ENCODE data around the gene TRAPPC2L. TPM values are rescaled to one million over a fixed set of nuclear protein-coding genes. Genes with fewer than 3 reads are reported as not detected.
"Not testable (repeated sequence)": the region's sequence is repeated elsewhere in the genome, so short reads cannot be mapped to it uniquely, and the experiment has no call there.

Gene TRAPPC2L
- total RNA-seq, 1 experiment from 2014 or later = 82.0 TPM

DNA sequence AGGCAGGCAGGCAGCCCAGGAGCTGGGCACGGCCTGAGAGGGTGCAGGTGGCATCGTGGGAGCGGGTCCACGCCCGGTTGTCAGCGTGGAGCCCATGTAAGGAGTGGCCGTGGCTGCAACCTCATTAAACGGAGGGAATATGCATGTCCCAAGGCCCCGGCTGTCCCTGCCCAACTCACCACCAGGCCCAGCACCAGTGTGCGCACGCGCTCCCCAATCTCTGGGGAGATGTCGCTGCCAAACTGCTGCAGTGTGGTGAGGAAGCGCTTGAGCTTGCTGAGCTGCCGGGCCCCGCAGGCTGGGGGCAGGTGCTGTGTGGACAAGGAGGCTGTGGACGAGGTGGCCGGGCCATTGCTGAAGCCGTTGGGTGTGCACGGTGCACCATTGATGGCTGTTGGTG, 35.1 kb downstream of the TRAPPC2L start (continued):
- TF ChIP-seq AFF4 (CRISPR knock-in tag; IDR thresholded peaks at IDR 0.05; ENCODE audit: borderline replicate concordance) (no peak), PRRX2 (CRISPR knock-in tag; IDR thresholded peaks at IDR 0.05) (no peak), FOXJ3 (CRISPR knock-in tag; IDR thresholded peaks at IDR 0.05; ENCODE audit: borderline replicate concordance) (no peak), ZNF671 (CRISPR knock-in tag; IDR thresholded peaks at IDR 0.05) (no peak)

DNA sequence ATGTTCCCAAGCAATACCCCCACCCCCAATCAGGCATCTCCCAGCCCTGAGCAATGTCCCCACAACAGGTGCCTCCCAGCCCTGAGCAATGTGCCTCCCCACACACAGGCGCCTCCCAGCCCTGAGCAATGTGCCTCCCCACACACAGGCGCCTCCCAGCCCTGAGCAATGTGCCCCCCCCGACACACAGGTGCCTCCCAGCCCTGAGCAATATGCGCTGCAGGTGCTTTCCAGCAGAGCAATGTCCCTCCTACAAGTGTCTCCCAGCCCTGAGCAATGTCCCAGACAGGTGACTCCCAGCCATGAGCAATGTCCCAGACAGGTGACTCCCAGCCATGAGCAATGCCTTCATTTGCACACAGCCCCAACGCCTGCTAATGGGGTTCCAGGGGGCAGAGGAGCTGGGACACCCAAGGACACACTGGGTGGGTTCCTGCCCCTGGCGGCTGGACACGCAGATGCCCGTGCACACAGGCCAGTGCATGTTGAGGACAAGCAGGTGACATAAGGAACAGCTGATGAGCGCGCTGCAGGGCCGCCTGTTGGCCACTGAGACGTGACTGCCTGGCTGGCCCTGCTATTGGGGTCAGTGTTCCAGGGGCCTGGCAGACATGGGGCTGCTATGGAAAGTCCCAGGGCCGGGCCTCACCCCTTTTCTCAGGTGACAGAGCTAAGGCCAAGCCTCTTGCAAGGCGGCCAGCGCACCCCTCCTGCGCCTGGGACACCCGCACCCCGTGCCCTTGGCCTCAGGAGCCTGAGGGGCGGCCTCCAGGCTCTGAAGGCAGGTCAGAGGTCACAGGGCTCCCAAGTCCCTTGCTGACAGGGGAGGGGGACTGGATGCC, 36.4 kb downstream of the TRAPPC2L start:
- Mint-ChIP-seq H3K36me3 (no peaks in the 10 kb centered on the region), H3K4me1 (no peaks in the 10 kb centered on the region), H3K27ac (no peak overlapping the region), H3K9me3 (no peaks in the 10 kb centered on the region), H3K4me3 (no peak overlapping the region), H3K27me3 (ENCODE audit: low read depth) (peaks cover 2% of the 10 kb centered on the region; the same call in 1 of the 2 replicates)
- no peak for ATAC-seq
- DNase-seq (ENCODE audit: low spot score) = no peak
- ChIA-PET CTCF (no interaction called here), POLR2A (interaction anchor here (0.5 kb wide), 1 partner anchor 108 kb away, joined by 4 read pairs; no protein-coding TSS in a partner anchor)
- no peak for TF ChIP-seq ARID4B (CRISPR knock-in tag; IDR thresholded peaks at IDR 0.05; ENCODE audit: borderline replicate concordance)
- TF ChIP-seq, protein P1, sequence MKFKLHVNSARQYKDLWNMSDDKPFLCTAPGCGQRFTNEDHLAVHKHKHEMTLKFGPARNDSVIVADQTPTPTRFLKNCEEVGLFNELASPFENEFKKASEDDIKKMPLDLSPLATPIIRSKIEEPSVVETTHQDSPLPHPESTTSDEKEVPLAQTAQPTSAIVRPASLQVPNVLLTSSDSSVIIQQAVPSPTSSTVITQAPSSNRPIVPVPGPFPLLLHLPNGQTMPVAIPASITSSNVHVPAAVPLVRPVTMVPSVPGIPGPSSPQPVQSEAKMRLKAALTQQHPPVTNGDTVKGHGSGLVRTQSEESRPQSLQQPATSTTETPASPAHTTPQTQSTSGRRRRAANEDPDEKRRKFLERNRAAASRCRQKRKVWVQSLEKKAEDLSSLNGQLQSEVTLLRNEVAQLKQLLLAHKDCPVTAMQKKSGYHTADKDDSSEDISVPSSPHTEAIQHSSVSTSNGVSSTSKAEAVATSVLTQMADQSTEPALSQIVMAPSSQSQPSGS (CRISPR knock-in tag; IDR thresholded peaks at IDR 0.05; ENCODE audit: borderline replicate concordance, low read depth) = no peak
- no peak for TF ChIP-seq ETV6 (CRISPR knock-in tag; IDR thresholded peaks at IDR 0.05)
- no peak for TF ChIP-seq JAZF1 (CRISPR knock-in tag; IDR thresholded peaks at IDR 0.05)
- TF ChIP-seq TEAD1 (CRISPR knock-in tag; IDR thresholded peaks at IDR 0.05) = no peak
- no peak for TF ChIP-seq ZNF138 (CRISPR knock-in tag; conservative IDR thresholded peaks at IDR 0.05)

GRCh38 chr16:88894266-88894665, 37.3 kb downstream of the TRAPPC2L start:
- H3K36me3 Mint-ChIP-seq; H3K27ac Mint-ChIP-seq; H3K4me1 Mint-ChIP-seq; DNase-seq (ENCODE audit: low spot score); POLR2A ChIA-PET; H3K9me3 Mint-ChIP-seq; H3K4me3 Mint-ChIP-seq; H3K27me3 Mint-ChIP-seq (ENCODE audit: low read depth); ATAC-seq; CTCF ChIA-PET: not testable (repeated sequence)

Data from WTC11 (cell line).